ENCODE results near the gene CDC25C.

DNA sequence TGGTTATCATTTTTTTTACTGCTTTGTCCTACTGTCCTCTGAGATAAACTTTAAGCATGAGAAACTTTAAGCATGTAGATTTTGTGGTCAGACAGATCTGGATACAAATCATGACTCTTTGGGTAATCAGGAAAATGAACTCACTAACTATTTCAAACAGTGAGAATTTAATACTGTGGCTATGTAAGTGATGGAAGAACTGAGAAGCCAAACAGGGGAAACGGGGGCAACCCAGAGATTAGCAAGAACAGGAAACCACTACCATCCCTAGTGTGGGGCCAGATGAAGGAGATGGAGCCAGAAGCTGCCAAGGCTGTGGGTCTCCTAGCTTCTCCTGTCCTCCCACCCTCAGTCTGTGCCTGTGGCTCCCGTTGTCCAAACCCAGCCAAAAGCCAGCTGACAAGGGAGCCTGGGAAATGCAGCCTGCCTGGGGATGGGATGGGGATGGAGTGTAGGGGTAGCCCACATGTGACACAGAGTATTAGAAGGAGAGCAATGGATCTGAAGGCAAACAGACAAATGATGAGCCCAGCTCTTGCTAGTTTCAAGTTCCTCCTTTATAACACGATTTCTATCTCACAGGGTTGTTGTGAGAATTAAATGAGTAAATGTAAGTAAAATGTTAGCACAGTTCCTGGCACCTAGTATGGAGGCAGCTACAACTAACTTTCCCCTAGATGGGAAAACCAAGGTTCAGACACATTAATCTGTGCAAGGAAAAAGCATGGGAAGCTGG is 90.8 kb downstream of the CDC25C start:
- TF ChIP-seq EZH2phosphoT487 (IDR thresholded peaks at IDR 0.05; ENCODE audit: insufficient read depth, low read depth) (no peak), EZH2 (IDR thresholded peaks at IDR 0.05; ENCODE audit: insufficient read depth, poor library complexity, severe bottlenecking) (no peak)

Measured in GM23248 (cell line).